H1 (cell line): ENCODE data around the gene PAX5. TPM values are rescaled to one million over a fixed set of nuclear protein-coding genes. Genes with fewer than 3 reads are reported as not detected.

Experiments used
- CBX5 ChIP-seq: fragments of 300-800, 300-1000 bp; sonication (generic); IDR thresholded peaks from 2 replicates; pipeline ENCODE4 v1.7.1; 2016; ENCODE audit warnings: antibody characterized with exemption, low read length, low read depth
- CREB1 ChIP-seq: IDR thresholded peaks from 2 replicates; pipeline ENCODE4 v1.6.1; 2012; ENCODE audit warnings: inconsistent platforms
- JUND ChIP-seq: IDR thresholded peaks from 2 replicates; pipeline ENCODE4 v1.6.1; 2011; ENCODE audit warnings: mild to moderate bottlenecking, improper control_type of control experiment, low read length
- NRF1 ChIP-seq: IDR thresholded peaks from 2 replicates; pipeline ENCODE4 v1.6.1; 2011; ENCODE audit warnings: mild to moderate bottlenecking, low read depth, low read length, improper control_type of control experiment
- SUZ12 ChIP-seq: fragments of 200-600 bp; sonication (generic); IDR thresholded peaks from 2 replicates; pipeline ENCODE4 v1.6.1; 2012; ENCODE audit warnings: mild to moderate bottlenecking, inconsistent platforms, low read length, moderate library complexity, mixed read lengths
- polyA plus RNA-seq, 7 experiments: library from polyadenylated mRNA; depleted of rRNA in 3 of 7; stranded (reverse) in 5 of 7; unstranded in 2 of 7; fragments of >200 nt in 5 of 7; fragments of 200-250 nt in 2 of 7; gene quantifications; 1 replicate in 5 of 7; 2 replicates in 1 of 7; 4 replicates in 1 of 7; pipeline versions ENCODE4 v1.2.1 to v1.2.3, GENCODE V29; 2011 to 2013; ENCODE audit warnings: missing spikeins in 2 of 7, mixed read lengths in 2 of 7
- total RNA-seq: library from RNA; stranded (reverse); fragmentation: NEBNext Ultra II Directional; extraction: Animal tissue kit (Norgen Biotek cat#: 25700); gene quantifications from 2 replicates; pipeline ENCODE4 v1.2.1, GENCODE V29; 2021

PAX5 gene
- total and polyA plus RNA-seq, 2 of the 8 experiments (the other 6 are each of a cell fraction or from before 2014, with no cell fraction given), result 0.29 to 0.43 TPM

GRCh38 chr9:36942891-36943290 lies 91.2 kb downstream of the PAX5 start (continued):
- TF ChIP-seq CBX5, result no peak
- TF ChIP-seq JUND, result no peak
- TF ChIP-seq CREB1, result no peak
- no peak for TF ChIP-seq NRF1
- no peak for TF ChIP-seq SUZ12
